ENCODE data around the gene RNF212. TPM values are rescaled to one million over a fixed set of nuclear protein-coding genes. Genes with fewer than 3 reads are reported as not detected.

RNF212 gene
- total and polyA plus RNA-seq, 7 experiments from 2014 or later, result 1.8 to 6.7 (median 3.1) TPM

DNA sequence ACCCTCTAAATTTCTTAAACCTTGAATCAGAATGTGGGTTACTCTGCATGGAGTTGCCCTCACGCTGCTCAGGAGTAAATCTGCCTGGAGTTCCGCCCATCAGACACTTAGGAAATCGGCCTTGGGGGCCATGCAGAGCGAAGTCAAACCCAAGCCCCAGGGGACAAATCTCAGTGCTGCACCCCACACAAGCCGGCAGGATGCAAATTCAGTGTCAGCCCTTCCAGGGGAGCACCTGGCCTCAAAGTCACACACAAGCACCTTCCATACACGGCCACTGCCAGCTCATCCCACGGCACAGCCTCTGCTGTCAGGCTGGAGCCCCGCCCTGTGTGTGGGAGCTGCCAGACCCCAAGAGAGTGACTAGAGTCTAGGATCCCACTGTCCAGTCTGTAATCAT is 27.4 kb downstream of the RNF212 start:
- ATAC-seq, result no peak
- DNase-seq, result peak in 1 of 9 donors; percentile 1
- H3K27ac Mint-ChIP-seq, result no peak overlapping the region
- CTCF ChIA-PET, result no interaction called here
- H3K4me1 ChIP-seq (ENCODE audit: control insufficient read depth in 2 of 2, insufficient read depth in 2 of 2, low read length in 2 of 2), result no peaks in the 10 kb centered on the region
- no peak overlapping the region for H3K4me3 Mint-ChIP-seq
- H3K9me3 ChIP-seq (ENCODE audit: control insufficient read depth in 2 of 3, low read length in 3 of 3), result no peaks in the 10 kb centered on the region
- no peak overlapping the region for H3K4me3 ChIP-seq (ENCODE audit: low read length)
- POLR2A ChIA-PET, result no interaction called here
- peaks cover 0 to 15% (median 12%) of the 10 kb centered on the region in 5 donors for H3K36me3 Mint-ChIP-seq
- no peaks in the 10 kb centered on the region for H3K27me3 ChIP-seq (ENCODE audit: control insufficient read depth in 2 of 2, insufficient read depth in 2 of 2, low read length in 2 of 2)
- H3K36me3 ChIP-seq (ENCODE audit: control insufficient read depth in 2 of 3, insufficient read depth in 3 of 3, low read length in 3 of 3), result no peaks in the 10 kb centered on the region
- intact Hi-C loops (cut with micrococcal nuclease), result no loop called here
- peaks cover 0 to 25% (median 14%) of the 10 kb centered on the region in 11 donors for H3K9me3 Mint-ChIP-seq
- H3K27me3 Mint-ChIP-seq, result peaks cover 3 to 25% (median 10%) of the 10 kb centered on the region in 5 donors
- H3K27ac ChIP-seq (ENCODE audit: low read depth, low read length), result no peak overlapping the region
- peaks cover 0 to 9% (median 0%) of the 10 kb centered on the region in 7 donors for H3K4me1 Mint-ChIP-seq

DNA sequence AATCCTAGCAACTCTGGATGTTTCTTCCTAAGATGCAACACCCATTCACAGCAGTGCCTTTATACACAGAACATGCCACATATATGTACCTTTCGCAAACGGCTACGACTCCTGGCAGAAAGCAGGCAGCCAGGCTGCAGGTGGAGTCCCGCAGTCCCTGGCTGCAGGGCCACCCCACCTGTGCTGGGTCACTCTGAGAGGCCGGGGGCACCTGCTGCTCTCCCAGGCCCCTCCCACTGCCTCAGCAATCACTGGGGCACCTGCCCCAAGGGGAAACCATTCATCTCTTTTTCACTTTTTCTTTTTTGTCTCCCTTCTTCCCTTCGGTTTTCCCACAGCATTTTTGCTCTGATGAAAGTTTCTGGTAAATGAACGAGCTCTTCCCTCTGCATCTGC is 28.0 kb downstream of the RNF212 start:
- peaks cover 0 to 25% (median 12%) of the 10 kb centered on the region in 11 donors for H3K9me3 Mint-ChIP-seq
- DNase-seq, result peak in 1 of 9 donors; percentile 12

GRCh38 chr4:1084796-1085403 is 28.5 kb downstream of the RNF212 start:
- Mint-ChIP-seq H3K27me3 (peaks cover 3 to 31% (median 18%) of the 10 kb centered on the region in 5 donors), H3K36me3 (peaks cover 0 to 15% (median 9%) of the 10 kb centered on the region in 5 donors), H3K4me1 (peaks cover 0 to 9% (median 0%) of the 10 kb centered on the region in 7 donors), H3K9me3 (peaks cover 0 to 24% (median 11%) of the 10 kb centered on the region in 11 donors), H3K27ac (no peak overlapping the region), H3K4me3 (no peak overlapping the region)
- DNase-seq, result peak in 1 of 9 donors; percentile 13
- no peak overlapping the region for H3K27ac ChIP-seq (ENCODE audit: low read depth, low read length)
- H3K4me3 ChIP-seq (ENCODE audit: low read length), result no peak overlapping the region
- H3K36me3 ChIP-seq (ENCODE audit: control insufficient read depth in 2 of 3, insufficient read depth in 3 of 3, low read length in 3 of 3), result no peaks in the 10 kb centered on the region
- ATAC-seq, result no peak
- intact Hi-C loops (cut with micrococcal nuclease), result no loop called here
- no peaks in the 10 kb centered on the region for H3K9me3 ChIP-seq (ENCODE audit: control insufficient read depth in 2 of 3, low read length in 3 of 3)
- POLR2A ChIA-PET, result no interaction called here
- CTCF ChIA-PET, result no interaction called here
- H3K27me3 ChIP-seq (ENCODE audit: control insufficient read depth in 2 of 2, insufficient read depth in 2 of 2, low read length in 2 of 2), result no peaks in the 10 kb centered on the region
- no peaks in the 10 kb centered on the region for H3K4me1 ChIP-seq (ENCODE audit: control insufficient read depth in 2 of 2, insufficient read depth in 2 of 2, low read length in 2 of 2)

More for the DNA sequence above, 28.0 kb downstream of the RNF212 start:
- Histone ChIP-seq H3K27me3 (ENCODE audit: control insufficient read depth in 2 of 2, insufficient read depth in 2 of 2, low read length in 2 of 2) (no peaks in the 10 kb centered on the region), H3K36me3 (ENCODE audit: control insufficient read depth in 2 of 3, insufficient read depth in 3 of 3, low read length in 3 of 3) (no peaks in the 10 kb centered on the region), H3K4me3 (ENCODE audit: low read length) (no peak overlapping the region), H3K9me3 (ENCODE audit: control insufficient read depth in 2 of 3, low read length in 3 of 3) (no peaks in the 10 kb centered on the region), H3K27ac (ENCODE audit: low read depth, low read length) (no peak overlapping the region), H3K4me1 (ENCODE audit: control insufficient read depth in 2 of 2, insufficient read depth in 2 of 2, low read length in 2 of 2) (no peaks in the 10 kb centered on the region)
- peaks cover 0 to 9% (median 0%) of the 10 kb centered on the region in 7 donors for H3K4me1 Mint-ChIP-seq
- no peak overlapping the region for H3K27ac Mint-ChIP-seq
- no peak overlapping the region for H3K4me3 Mint-ChIP-seq
- ATAC-seq, result no peak
- peaks cover 0 to 15% (median 12%) of the 10 kb centered on the region in 5 donors for H3K36me3 Mint-ChIP-seq
- POLR2A ChIA-PET, result no interaction called here
- intact Hi-C loops (cut with micrococcal nuclease), result no loop called here
- peaks cover 3 to 29% (median 15%) of the 10 kb centered on the region in 5 donors for H3K27me3 Mint-ChIP-seq
- CTCF ChIA-PET, result no interaction called here

DNA sequence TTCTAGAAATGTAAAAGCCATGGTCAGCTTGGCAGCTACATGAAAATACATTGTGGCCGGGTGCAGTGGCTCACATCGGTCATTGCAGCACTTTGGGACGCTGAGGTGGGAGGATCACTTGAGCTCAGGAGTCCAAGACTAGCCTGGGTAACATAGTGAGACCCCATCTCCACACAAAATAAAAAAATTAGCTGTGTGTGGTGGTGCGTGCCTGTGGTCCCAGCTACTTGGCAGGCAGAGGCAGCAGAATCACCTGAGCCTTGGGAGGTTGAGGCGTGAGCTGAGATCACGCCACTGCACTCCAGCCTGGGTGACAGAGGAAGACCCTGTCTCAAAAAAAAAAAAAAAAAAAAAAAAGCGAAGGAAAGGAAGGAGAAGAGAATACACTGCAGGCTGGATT is 29.0 kb downstream of the RNF212 start:
- Mint-ChIP-seq H3K9me3 (peaks cover 0 to 19% (median 9%) of the 10 kb centered on the region in 11 donors), H3K4me1 (peaks cover 0 to 9% (median 0%) of the 10 kb centered on the region in 7 donors), H3K4me3 (no peak overlapping the region), H3K27me3 (peaks cover 3 to 35% (median 21%) of the 10 kb centered on the region in 5 donors), H3K27ac (no peak overlapping the region), H3K36me3 (peaks cover 0 to 13% (median 6%) of the 10 kb centered on the region in 5 donors)
- DNase-seq, result no peak
- intact Hi-C loops (cut with micrococcal nuclease), result no loop called here
- ChIA-PET POLR2A (no interaction called here), CTCF (no interaction called here)
- no peak overlapping the region for H3K4me3 ChIP-seq (ENCODE audit: low read length)
- no peaks in the 10 kb centered on the region for H3K9me3 ChIP-seq (ENCODE audit: control insufficient read depth in 2 of 3, low read length in 3 of 3)
- no peaks in the 10 kb centered on the region for H3K27me3 ChIP-seq (ENCODE audit: control insufficient read depth in 2 of 2, insufficient read depth in 2 of 2, low read length in 2 of 2)
- H3K4me1 ChIP-seq (ENCODE audit: control insufficient read depth in 2 of 2, insufficient read depth in 2 of 2, low read length in 2 of 2), result no peaks in the 10 kb centered on the region
- H3K27ac ChIP-seq (ENCODE audit: low read depth, low read length), result no peak overlapping the region
- ATAC-seq, result no peak
- no peaks in the 10 kb centered on the region for H3K36me3 ChIP-seq (ENCODE audit: control insufficient read depth in 2 of 3, insufficient read depth in 3 of 3, low read length in 3 of 3)

- peak; percentile 78 for ATAC-seq
- no peak overlapping the region for H3K4me3 ChIP-seq (ENCODE audit: low read length)
Measured at GRCh38 chr4:1082215-1083182, 30.9 kb downstream of the RNF212 start.

GRCh38 chr4:1081689-1082040 is 31.7 kb downstream of the RNF212 start:
- Histone ChIP-seq H3K4me1 (ENCODE audit: control insufficient read depth in 2 of 2, insufficient read depth in 2 of 2, low read length in 2 of 2) (no peaks in the 10 kb centered on the region), H3K36me3 (ENCODE audit: control insufficient read depth in 2 of 3, insufficient read depth in 3 of 3, low read length in 3 of 3) (no peaks in the 10 kb centered on the region), H3K27me3 (ENCODE audit: control insufficient read depth in 2 of 2, insufficient read depth in 2 of 2, low read length in 2 of 2) (no peaks in the 10 kb centered on the region), H3K9me3 (ENCODE audit: control insufficient read depth in 2 of 3, low read length in 3 of 3) (no peaks in the 10 kb centered on the region), H3K4me3 (ENCODE audit: low read length) (no peak overlapping the region), H3K27ac (ENCODE audit: low read depth, low read length) (no peak overlapping the region)
- ChIA-PET CTCF (no interaction called here), POLR2A (no interaction called here)
- H3K9me3 Mint-ChIP-seq, result peaks cover 0 to 3% (median 0%) of the 10 kb centered on the region in 11 donors
- no peak overlapping the region for H3K27ac Mint-ChIP-seq
- peaks cover 3 to 35% (median 21%) of the 10 kb centered on the region in 5 donors for H3K27me3 Mint-ChIP-seq
- H3K36me3 Mint-ChIP-seq, result peaks cover 0 to 4% (median 0%) of the 10 kb centered on the region in 5 donors
- intact Hi-C loops (cut with micrococcal nuclease), result no loop called here
- peaks cover 0 to 7% (median 0%) of the 10 kb centered on the region in 7 donors for H3K4me1 Mint-ChIP-seq
- DNase-seq (no peak), ATAC-seq (peak; percentile 41)
- H3K4me3 Mint-ChIP-seq, result no peak overlapping the region

More at GRCh38 chr4:1082215-1083182, 30.9 kb downstream of the RNF212 start:
- Histone ChIP-seq H3K9me3 (ENCODE audit: control insufficient read depth in 2 of 3, low read length in 3 of 3) (no peaks in the 10 kb centered on the region), H3K36me3 (ENCODE audit: control insufficient read depth in 2 of 3, insufficient read depth in 3 of 3, low read length in 3 of 3) (no peaks in the 10 kb centered on the region), H3K27ac (ENCODE audit: low read depth, low read length) (no peak overlapping the region), H3K27me3 (ENCODE audit: control insufficient read depth in 2 of 2, insufficient read depth in 2 of 2, low read length in 2 of 2) (no peaks in the 10 kb centered on the region), H3K4me1 (ENCODE audit: control insufficient read depth in 2 of 2, insufficient read depth in 2 of 2, low read length in 2 of 2) (no peaks in the 10 kb centered on the region)
- H3K9me3 Mint-ChIP-seq, result peaks cover 0 to 3% (median 0%) of the 10 kb centered on the region in 11 donors
- H3K36me3 Mint-ChIP-seq, result peaks cover 0 to 4% (median 0%) of the 10 kb centered on the region in 5 donors
- H3K27me3 Mint-ChIP-seq, result peaks cover 3 to 35% (median 21%) of the 10 kb centered on the region in 5 donors
- H3K27ac Mint-ChIP-seq, result no peak overlapping the region
- DNase-seq, result no peak
- intact Hi-C loops (cut with micrococcal nuclease), result no loop called here
- H3K4me1 Mint-ChIP-seq, result peaks cover 0 to 7% (median 0%) of the 10 kb centered on the region in 7 donors
- POLR2A ChIA-PET, result no interaction called here
- no peak overlapping the region for H3K4me3 Mint-ChIP-seq
- CTCF ChIA-PET, result no interaction called here

Measured in naive thymus-derived CD4-positive, alpha-beta T cell (primary cell).